HG02884 (cell line): Measurements from ENCODE around the gene SDHC.

ENCODE experiments used
- ATAC-seq: cut with Tn5 transposase; IDR thresholded peaks from one replicate; pipeline ENCODE4 v1.9.1; 2021; ENCODE audit warnings: mild to moderate bottlenecking, moderate library complexity; ENCODE audit not compliant: unreplicated experiment

The SDHC gene, protein sequence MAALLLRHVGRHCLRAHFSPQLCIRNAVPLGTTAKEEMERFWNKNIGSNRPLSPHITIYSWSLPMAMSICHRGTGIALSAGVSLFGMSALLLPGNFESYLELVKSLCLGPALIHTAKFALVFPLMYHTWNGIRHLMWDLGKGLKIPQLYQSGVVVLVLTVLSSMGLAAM

GRCh38 chr1:161314201-161314981, at the start of gene SDHC:
SDHC (plus strand) TSS chr1:161314381; CDS start chr1:161314406, 25 bp downstream.
- peak; percentile 99 for ATAC-seq

DNA sequence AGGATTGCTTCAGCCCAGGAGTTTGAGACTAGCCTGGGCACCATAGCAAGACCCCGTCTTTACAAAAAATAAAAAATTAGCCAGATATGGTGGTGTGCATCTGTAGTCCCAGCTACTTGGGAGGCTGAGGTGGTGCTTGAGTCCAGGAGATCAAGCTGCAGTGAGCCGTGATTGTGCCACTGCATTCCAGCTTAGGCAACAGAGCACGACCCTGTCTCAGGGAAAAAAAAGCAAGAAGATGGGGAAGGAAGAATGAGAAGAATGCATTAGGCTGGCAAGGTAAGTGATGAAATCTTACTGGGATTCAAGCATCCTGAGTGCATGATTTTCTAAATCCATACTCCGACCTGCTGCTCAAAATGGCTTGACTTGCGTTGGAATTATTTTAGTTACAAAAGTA, 48.9 kb upstream of the SDHC start:
- ATAC-seq = no peak

DNA sequence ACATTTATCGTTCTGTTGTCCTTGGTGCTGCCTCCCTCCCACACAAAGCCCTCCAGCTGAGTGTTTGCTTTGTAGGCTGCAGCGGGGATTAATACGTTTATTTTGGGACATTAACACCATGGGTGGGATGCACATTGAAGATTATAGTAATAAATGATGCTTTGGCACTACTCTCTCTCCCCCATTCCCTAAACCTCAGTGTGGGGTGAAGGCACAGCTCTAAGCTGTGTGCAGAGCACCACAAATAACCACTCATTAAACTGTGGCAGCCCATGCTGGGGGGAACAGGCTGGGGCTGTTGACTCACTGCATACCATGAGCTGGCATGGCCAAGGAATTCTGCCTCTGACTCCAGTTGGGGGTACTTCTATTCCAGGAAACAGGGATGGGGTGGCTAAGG, 48.0 kb upstream of the SDHC start:
- no peak for ATAC-seq

- no peak for ATAC-seq
Observed at GRCh38 chr1:161266836-161267235, 47.3 kb upstream of the SDHC start.

DNA sequence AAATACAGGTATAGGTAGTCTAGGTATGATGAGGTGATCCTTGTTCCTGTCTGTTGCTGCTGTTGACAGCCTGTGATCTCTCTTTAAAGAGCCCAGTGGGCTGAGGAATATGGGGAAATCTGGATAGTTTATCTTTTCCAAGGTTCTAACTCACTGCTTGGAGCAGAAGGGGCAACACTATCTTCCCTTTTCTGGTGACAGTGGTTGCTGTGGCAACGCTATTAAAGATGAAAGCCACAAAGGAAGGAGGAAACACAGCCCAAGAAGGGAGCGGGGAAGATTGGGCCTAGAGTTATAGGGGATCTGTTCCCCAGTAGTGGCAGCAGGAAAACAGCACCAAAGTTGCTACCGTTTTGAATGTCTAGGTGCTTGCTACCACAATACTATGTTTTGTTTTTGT, 46.9 kb upstream of the SDHC start:
- no peak for ATAC-seq

GRCh38 chr1:161273402-161273801, 40.8 kb upstream of the SDHC start:
- no peak for ATAC-seq

- ATAC-seq = no peak
Observed at GRCh38 chr1:161274874-161275273, 39.3 kb upstream of the SDHC start.

DNA sequence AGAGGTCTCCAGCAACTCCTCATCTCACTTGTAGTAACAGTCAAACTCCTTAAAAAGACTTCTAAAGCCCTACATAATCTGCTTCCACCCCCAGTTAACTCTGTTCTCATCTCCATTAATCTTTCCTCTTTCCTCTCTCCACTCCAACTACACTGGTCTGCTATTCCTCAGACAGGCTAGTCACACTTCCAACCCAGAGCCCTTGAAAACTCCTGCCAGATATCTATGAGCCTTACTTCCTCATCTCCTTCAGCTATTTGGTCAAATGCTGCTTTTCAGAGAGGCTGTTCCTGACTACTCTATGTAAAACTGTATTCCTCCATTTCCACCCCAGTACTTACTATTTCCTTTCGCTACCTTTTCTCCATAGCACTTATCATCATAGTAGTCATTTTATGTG, 31.2 kb upstream of the SDHC start:
- no peak for ATAC-seq

DNA sequence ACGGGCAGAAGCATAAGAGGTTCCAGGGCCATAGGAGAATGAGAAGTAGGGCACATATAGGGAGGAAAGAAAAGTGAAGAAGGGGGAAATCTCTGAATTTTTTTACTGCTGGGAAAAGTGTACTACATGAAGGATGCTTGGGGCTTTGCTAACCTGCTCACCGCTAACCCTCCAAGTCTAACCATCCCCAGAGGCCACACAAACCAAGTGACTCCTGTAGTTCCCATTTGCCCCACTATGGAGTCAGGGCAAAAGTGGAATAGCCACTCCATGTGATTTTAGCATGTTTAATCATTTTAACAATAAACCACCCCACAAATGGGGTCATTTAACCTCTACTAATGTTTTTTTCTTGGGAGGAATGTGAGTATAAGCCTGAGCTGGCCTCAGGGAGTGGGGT, 29.1 kb upstream of the SDHC start:
- ATAC-seq = no peak

- no peak for ATAC-seq
Observed at GRCh38 chr1:161285521-161285920, 28.7 kb upstream of the SDHC start.

DNA sequence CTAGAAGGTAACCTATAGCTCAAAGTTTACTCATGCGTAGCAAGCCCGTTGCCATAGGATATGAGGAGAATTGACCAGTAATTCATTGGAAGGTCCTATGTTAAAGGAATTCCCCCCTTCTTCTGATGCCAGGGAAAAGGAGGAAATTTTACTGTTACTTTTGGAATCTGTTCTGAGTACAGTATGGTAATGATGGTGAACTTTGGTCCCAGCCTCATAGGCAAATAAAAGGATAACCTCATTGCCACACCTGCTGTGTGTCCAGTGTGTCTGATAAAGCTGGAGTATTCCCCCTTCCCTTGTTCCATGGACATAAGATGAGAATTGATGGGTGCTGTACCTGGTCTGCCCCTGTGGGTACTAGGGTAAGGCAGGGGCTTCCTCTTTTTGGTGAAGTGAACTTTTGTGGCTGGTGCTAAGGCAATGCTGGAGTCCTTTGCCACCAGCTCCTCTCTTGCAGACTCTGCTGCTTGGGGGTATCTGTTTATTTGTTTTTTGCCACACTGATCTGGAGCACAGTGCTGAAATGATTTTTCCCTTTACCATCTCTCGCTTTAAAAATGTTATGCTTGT, 26.6 kb upstream of the SDHC start:
- ATAC-seq = no peak

GRCh38 chr1:161290779-161291178, 23.4 kb upstream of the SDHC start:
- no peak for ATAC-seq

DNA sequence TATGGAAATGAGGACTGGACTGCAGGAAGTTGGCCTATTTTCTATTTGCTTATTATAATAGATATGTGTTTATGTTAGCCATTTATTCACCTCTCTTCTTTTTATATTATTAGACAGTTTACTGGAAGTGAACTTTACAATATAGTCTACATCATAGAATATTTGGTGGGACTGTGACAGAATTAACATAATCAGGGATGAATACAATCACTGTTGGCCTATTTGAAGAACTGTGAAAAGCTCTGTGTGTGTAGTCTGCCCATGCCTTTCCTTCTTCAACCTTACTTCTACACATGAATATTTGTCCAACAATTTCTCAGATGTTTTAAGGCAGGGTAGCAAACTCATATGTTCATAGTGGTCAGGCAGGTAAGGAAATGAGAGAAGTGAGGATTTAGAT, 16.8 kb upstream of the SDHC start:
- no peak for ATAC-seq

GRCh38 chr1:161298116-161298515, 16.1 kb upstream of the SDHC start:
- ATAC-seq = no peak

- no peak for ATAC-seq
Observed at GRCh38 chr1:161299347-161299746, 14.8 kb upstream of the SDHC start.

DNA sequence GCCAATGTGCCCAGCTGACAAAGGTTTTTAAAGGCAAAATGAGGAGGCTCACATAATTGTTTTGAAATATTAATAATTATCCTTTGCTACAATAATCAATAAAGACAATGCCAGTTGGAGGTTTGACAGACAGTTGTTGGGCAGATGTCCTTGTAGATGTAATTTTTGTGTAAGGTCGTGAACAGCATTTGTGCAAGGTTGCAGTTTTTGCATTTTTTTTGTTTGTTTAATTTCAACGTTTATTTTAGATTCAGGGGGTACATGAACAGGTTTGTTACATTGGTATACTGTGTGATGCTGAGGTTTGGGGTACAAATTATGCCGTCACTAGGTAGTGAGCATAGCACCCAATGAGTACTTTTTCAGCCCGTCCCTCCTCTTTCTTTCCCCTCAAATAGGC, 13.7 kb upstream of the SDHC start:
- no peak for ATAC-seq

DNA sequence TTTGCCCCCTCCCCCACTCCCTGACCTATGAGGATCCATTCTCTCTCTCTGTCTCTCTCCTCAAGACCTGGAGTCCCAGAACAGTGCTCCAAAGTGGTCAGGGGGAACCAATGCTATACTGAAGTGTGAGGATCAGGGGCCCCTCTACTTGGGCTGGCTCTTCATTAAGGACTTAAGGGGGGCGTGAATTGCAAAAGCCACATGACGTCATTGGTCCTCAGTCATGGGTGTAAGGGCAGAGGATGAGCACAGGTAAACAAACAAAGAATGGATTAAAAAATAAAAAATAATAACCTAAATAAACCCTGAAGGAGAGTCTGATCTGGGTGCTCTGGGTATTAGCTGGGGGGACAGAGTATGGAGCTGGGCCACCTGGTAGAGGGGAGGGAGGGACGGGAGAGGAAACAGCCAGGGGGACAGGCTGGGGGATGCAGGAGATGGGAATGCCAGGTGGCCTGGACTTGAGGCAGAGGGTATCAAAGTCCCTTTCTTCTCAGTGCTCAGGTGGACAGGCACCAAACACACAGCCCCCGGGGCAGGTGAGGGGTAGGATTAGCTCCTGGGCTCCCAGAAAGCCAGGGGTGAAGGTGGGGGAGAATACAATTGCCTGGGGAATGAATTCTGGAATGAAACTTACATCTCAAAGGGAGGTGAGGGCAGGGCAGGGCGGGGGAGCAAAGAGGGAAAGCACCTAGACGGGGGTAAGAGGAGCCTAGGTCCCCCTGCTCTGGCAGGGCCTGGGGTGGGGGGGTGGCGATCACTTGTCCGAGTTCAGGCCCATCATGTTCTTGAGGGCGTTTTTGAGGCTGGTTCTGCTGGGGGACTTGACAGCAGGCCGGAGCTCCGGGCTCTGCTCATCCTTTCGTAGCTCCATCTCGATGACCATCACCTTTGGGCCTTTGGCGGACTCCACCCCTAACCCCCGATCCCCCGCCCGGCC, 9.0 kb upstream of the SDHC start:
- no peak for ATAC-seq

DNA sequence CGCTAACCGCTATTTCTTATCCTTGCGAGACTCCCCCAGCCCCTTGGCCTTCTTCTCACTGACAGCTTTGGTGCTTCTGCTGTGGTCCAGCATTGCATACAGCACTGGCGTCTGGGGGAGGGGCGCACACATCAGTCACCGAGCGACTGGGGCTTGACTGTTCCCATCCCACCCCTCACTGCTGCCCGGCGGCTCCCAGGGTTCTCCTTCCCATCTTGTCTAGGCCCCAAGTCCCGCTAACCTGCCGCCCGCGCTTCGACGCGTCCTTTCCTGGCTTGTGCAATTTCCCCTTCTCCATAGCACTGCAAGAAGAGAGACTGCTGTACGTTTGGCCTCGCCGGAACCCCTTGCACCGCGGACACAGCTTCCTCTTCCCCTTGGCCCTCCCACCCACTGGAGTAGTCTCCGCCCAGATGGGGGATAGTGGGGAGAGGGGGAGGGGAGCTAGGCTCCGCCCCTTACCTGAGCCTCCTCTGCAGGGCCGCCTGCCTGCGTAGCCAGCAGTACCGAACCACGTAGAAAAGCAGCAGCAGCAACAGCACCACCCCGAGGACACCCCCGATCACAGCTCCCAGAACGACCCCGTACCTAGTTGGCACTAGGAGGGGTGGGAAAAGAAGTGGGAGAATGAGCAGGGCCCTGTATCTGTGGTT, 8.2 kb upstream of the SDHC start:
- peak; percentile 68 for ATAC-seq

DNA sequence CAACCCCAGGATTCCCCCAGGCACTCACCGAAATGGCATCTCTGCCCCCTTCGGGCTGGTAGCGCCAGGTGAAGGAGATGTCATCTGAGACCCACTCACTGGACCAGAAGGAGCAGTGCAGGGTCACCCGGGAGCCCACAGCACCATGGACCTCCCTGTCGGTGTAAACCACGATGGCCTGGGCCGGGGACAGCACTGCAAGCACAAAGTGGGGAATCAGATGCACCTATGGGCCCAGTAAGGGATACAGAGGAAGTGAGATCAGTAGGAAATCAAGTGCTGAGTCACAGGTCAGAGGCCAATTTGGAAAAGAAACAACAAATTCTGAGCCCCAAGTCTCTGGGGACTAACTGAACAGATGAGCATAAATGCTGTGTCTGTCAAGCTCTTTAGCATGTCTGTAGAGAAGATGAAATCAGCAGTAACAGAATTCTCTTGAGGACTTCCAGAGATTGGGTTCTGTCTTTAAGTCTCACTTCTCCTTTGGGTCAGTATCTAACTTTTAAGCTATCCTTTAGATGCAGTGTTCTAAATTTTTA, 6.9 kb upstream of the SDHC start:
- no peak for ATAC-seq

- ATAC-seq = no peak
Observed at GRCh38 chr1:161307892-161308638, 6.1 kb upstream of the SDHC start.
